WTC11 (cell line): ENCODE data around the gene GALNT17. TPM values are rescaled to one million over a fixed set of nuclear protein-coding genes. Genes with fewer than 3 reads are reported as not detected.

ENCODE experiments used
- ATAC-seq: fragments of 200-7000 bp; cut with Tn5 transposase; 2 replicates; pipeline ENCODE4 v1.10.0; 2021; ENCODE audit warnings: mild to moderate bottlenecking, moderate library complexity
- CTCF ChIA-PET: fragments of 300-600 bp; sonication (Branson Sonifier 250); formaldehyde crosslinking; loops from one replicate; lab custom pipeline; 2021; ENCODE audit warnings: antibody characterized with exemption; lab: Charles Lee
- POLR2A ChIA-PET: fragments of 350-600 bp; sonication (Branson Sonifier 250); formaldehyde crosslinking; loops from one replicate; lab custom pipeline; 2021; ENCODE audit warnings: antibody characterized with exemption; lab: Charles Lee
- DNase-seq: peaks from one replicate; pipeline ENCODE4 v3.0.0; 2021; ENCODE audit warnings: low spot score
- H3K27ac Mint-ChIP-seq: 2 replicates; pipeline ENCODE4 v1.8.0; 2021; ENCODE audit warnings: mixed read lengths
- H3K27me3 Mint-ChIP-seq: 2 replicates; pipeline ENCODE4 v1.8.0; 2021; ENCODE audit warnings: low read depth, mild to moderate bottlenecking, moderate library complexity, mixed read lengths
- H3K36me3 Mint-ChIP-seq: 2 replicates; pipeline ENCODE4 v1.8.0; 2021; ENCODE audit warnings: mixed read lengths
- H3K4me1 Mint-ChIP-seq: 2 replicates; pipeline ENCODE4 v1.8.0; 2022; ENCODE audit warnings: mixed read lengths
- H3K4me3 Mint-ChIP-seq: 2 replicates; pipeline ENCODE4 v1.8.0; 2021; ENCODE audit warnings: mild to moderate bottlenecking, moderate library complexity, mixed read lengths
- H3K9me3 Mint-ChIP-seq: 2 replicates; pipeline ENCODE4 v1.8.0; 2021; ENCODE audit warnings: mixed read lengths
- AFF4 ChIP-seq: sonication (generic); formaldehyde crosslinking; IDR thresholded peaks from 2 replicates; pipeline ENCODE4 v1.8.1; 2023; ENCODE audit warnings: mild to moderate bottlenecking, missing genetic modification reagents, borderline replicate concordance
- CREB1 ChIP-seq: sonication (generic); formaldehyde crosslinking; IDR thresholded peaks from 2 replicates; pipeline ENCODE4 v1.8.0; 2023; ENCODE audit warnings: mild to moderate bottlenecking, missing genetic modification reagents
- ESRRA ChIP-seq: sonication (generic); formaldehyde crosslinking; IDR thresholded peaks from 2 replicates; pipeline ENCODE4 v1.8.1; 2022; ENCODE audit warnings: mild to moderate bottlenecking, missing genetic modification reagents, borderline replicate concordance
- JAZF1 ChIP-seq: fragments of 250-450 bp; sonication (Bioruptor Pico); IDR thresholded peaks from 2 replicates; pipeline ENCODE4 v1.9.0; 2021; ENCODE audit warnings: moderate library complexity, mild to moderate bottlenecking, inconsistent platforms
- NR2C2 ChIP-seq: sonication (generic); formaldehyde crosslinking; IDR thresholded peaks from 2 replicates; pipeline ENCODE4 v1.8.0; 2022; ENCODE audit warnings: mild to moderate bottlenecking, missing genetic modification reagents
- OVOL2 ChIP-seq: fragments of 250-450 bp; sonication (Bioruptor Pico); IDR thresholded peaks from 2 replicates; pipeline ENCODE4 v1.9.0; 2021; ENCODE audit warnings: mild to moderate bottlenecking, borderline replicate concordance
- PRDM15 ChIP-seq: sonication (generic); formaldehyde crosslinking; IDR thresholded peaks from 2 replicates; pipeline ENCODE4 v1.8.0; 2022; ENCODE audit warnings: missing genetic modification reagents
- PRRX2 ChIP-seq: fragments of 250-450 bp; sonication (Bioruptor Pico); IDR thresholded peaks from 2 replicates; pipeline ENCODE4 v1.8.0; 2021; ENCODE audit warnings: mild to moderate bottlenecking
- RELA ChIP-seq: sonication (generic); formaldehyde crosslinking; IDR thresholded peaks from 2 replicates; pipeline ENCODE4 v1.8.1; 2022; ENCODE audit warnings: missing genetic modification reagents, mild to moderate bottlenecking, borderline replicate concordance
- RORB ChIP-seq: fragments of 250-450 bp; sonication (Bioruptor Pico); IDR thresholded peaks from 2 replicates; pipeline ENCODE4 v1.9.0; 2021; ENCODE audit warnings: mild to moderate bottlenecking
- SOX15 ChIP-seq: fragments of 250-450 bp; sonication (Bioruptor Pico); IDR thresholded peaks from 2 replicates; pipeline ENCODE4 v1.9.0; 2021; ENCODE audit warnings: mild to moderate bottlenecking
- SP1 ChIP-seq: sonication (generic); formaldehyde crosslinking; conservative IDR thresholded peaks from 2 replicates; pipeline ENCODE4 v1.8.1; 2022; ENCODE audit warnings: missing genetic modification reagents
- TP53 ChIP-seq: sonication (generic); formaldehyde crosslinking; IDR thresholded peaks from 2 replicates; pipeline ENCODE4 v1.8.1; 2023; ENCODE audit warnings: mild to moderate bottlenecking, missing genetic modification reagents
- ZBTB43 ChIP-seq: sonication (generic); formaldehyde crosslinking; IDR thresholded peaks from 2 replicates; pipeline ENCODE4 v1.8.1; 2023; ENCODE audit warnings: mild to moderate bottlenecking, missing genetic modification reagents
- ZNF281 ChIP-seq: sonication (generic); formaldehyde crosslinking; IDR thresholded peaks from 2 replicates; pipeline ENCODE4 v1.8.0; 2023; ENCODE audit warnings: mild to moderate bottlenecking, missing genetic modification reagents
- ZNF425 ChIP-seq: fragments of 250-450 bp; sonication (Bioruptor Pico); conservative IDR thresholded peaks from 2 replicates; pipeline ENCODE4 v1.9.0; 2021; ENCODE audit warnings: mild to moderate bottlenecking
- total RNA-seq: library from RNA; stranded (reverse); gene quantifications from 3 replicates; pipeline ENCODE4 v1.2.3, GENCODE V29; 2021

The GALNT17 gene
- total RNA-seq, 1 experiment from 2014 or later, result 61.1 TPM

GRCh38 chr7:71488308-71488707 lies 356.4 kb downstream of the GALNT17 start:
- peaks cover 31% of the 10 kb centered on the region for H3K36me3 Mint-ChIP-seq
- ChIA-PET POLR2A (interaction anchor here (0.6 kb wide), 1 partner anchor 639 kb away, joined by 3 read pairs; no protein-coding TSS in a partner anchor), CTCF (interaction anchor here (1.2 kb wide), 1 partner anchor 15 kb away, joined by 3 read pairs; no protein-coding TSS in a partner anchor)
- H3K4me1 Mint-ChIP-seq, result peaks cover 12% of the 10 kb centered on the region
- TF ChIP-seq NR2C2 (CRISPR knock-in tag) (no peak), TP53 (0 out of 2 replicates have a peak, but pooled peaks have one; percentile 54), PRDM15 (CRISPR knock-in tag) (peak; percentile 93)
- ATAC-seq (peak; percentile 75), DNase-seq (no peak)
- no peaks in the 10 kb centered on the region for H3K27me3 Mint-ChIP-seq
- H3K4me3 Mint-ChIP-seq, result no peak overlapping the region
- no peak overlapping the region for H3K27ac Mint-ChIP-seq
- peaks cover 5% of the 10 kb centered on the region; the same call in 1 of the 2 replicates for H3K9me3 Mint-ChIP-seq

GRCh38 chr7:71491336-71491735 lies 359.4 kb downstream of the GALNT17 start:
- H3K27me3 Mint-ChIP-seq, result no peaks in the 10 kb centered on the region; the same call in 1 of the 2 replicates
- peak overlapping the region; percentile 87 for H3K27ac Mint-ChIP-seq

More at GRCh38 chr7:71491336-71491735, 359.4 kb downstream of the GALNT17 start:
- no peak for TF ChIP-seq AFF4
- no peak for TF ChIP-seq RELA
- no peak for TF ChIP-seq ZNF281 (CRISPR knock-in tag)
- TF ChIP-seq CREB1 (CRISPR knock-in tag), result no peak
- no peak for TF ChIP-seq ESRRA
- no peak for TF ChIP-seq ZNF425 (CRISPR knock-in tag)
- TF ChIP-seq OVOL2 (CRISPR knock-in tag), result no peak
- no peak for TF ChIP-seq JAZF1 (CRISPR knock-in tag)
- no peak for TF ChIP-seq ZBTB43 (CRISPR knock-in tag)
- no peak for TF ChIP-seq RORB (CRISPR knock-in tag)
- TF ChIP-seq PRRX2 (CRISPR knock-in tag), result no peak
- no peak for TF ChIP-seq SOX15 (CRISPR knock-in tag)
- TF ChIP-seq SP1 (CRISPR knock-in tag), result no peak
- TF ChIP-seq, all 79 proteins: peak for 0
- DNase-seq (no peak), ATAC-seq (no peak)
- H3K36me3 Mint-ChIP-seq, result peaks cover 33% of the 10 kb centered on the region
- CTCF ChIA-PET, result no interaction called here
- H3K4me1 Mint-ChIP-seq, result peaks cover 16% of the 10 kb centered on the region
- H3K4me3 Mint-ChIP-seq, result no peak overlapping the region
- POLR2A ChIA-PET, result no interaction called here
- peaks cover 5% of the 10 kb centered on the region; the same call in 1 of the 2 replicates for H3K9me3 Mint-ChIP-seq
